GM23338 (cell line): ENCODE measurements around the gene ERC2. TPM values are rescaled to one million over a fixed set of nuclear protein-coding genes. Genes with fewer than 3 reads are reported as not detected.

Source experiments
- ATAC-seq: fragments of 200-7000 bp; cut with Tn5 transposase; 3 replicates; pipeline ENCODE4 v1.9.1; 2020
- DNase-seq: peaks from one replicate; pipeline ENCODE4 v3.0.0-alpha.2; 2015; ENCODE audit warnings: low spot score
- H2AFZ ChIP-seq: fragments of 200-600 bp; sonication (generic); 2 replicates; pipeline ENCODE4 v1.8.0; 2016; ENCODE audit warnings: antibody characterized with exemption, mild to moderate bottlenecking, moderate library complexity
- H3F3A ChIP-seq: fragments of 200-600 bp; sonication (generic); replicated peaks from 2 replicates; pipeline ENCODE4 v1.8.0; 2017; ENCODE audit warnings: antibody characterized with exemption, mixed run types, low read depth
- H3K27ac ChIP-seq: fragments of 200-600 bp; sonication (generic); 2 replicates; pipeline ENCODE4 v1.6.1; 2016; ENCODE audit warnings: low read depth
- H3K27me3 ChIP-seq: fragments of 200-600 bp; sonication (generic); 2 replicates; pipeline ENCODE4 v1.8.0; 2016; ENCODE audit warnings: mild to moderate bottlenecking, mixed run types, moderate library complexity; ENCODE audit not compliant: insufficient read depth
- H3K36me3 ChIP-seq: fragments of 200-600 bp; sonication (generic); 2 replicates; pipeline ENCODE4 v1.8.0; 2016; ENCODE audit warnings: mild to moderate bottlenecking; ENCODE audit not compliant: insufficient read depth
- H3K4me1 ChIP-seq: fragments of 200-600 bp; sonication (generic); 2 replicates; pipeline ENCODE4 v1.8.0; 2016; ENCODE audit warnings: mild to moderate bottlenecking, moderate library complexity; ENCODE audit not compliant: insufficient read depth
- H3K4me2 ChIP-seq: fragments of 200-600 bp; sonication (generic); 2 replicates; pipeline ENCODE4 v1.7.1; 2017; ENCODE audit warnings: mixed run types
- H3K4me3 ChIP-seq: fragments of 200-600 bp; sonication (generic); 2 replicates; pipeline ENCODE4 v1.6.1; 2016; ENCODE audit warnings: mixed run types
- H3K79me2 ChIP-seq: fragments of 200-600 bp; sonication (generic); replicated peaks from 2 replicates; pipeline ENCODE4 v1.8.0; 2017; ENCODE audit warnings: mild to moderate bottlenecking; ENCODE audit not compliant: insufficient read depth
- H3K9me2 ChIP-seq: fragments of 200-600 bp; sonication (generic); 2 replicates; pipeline ENCODE4 v1.8.0; 2017; ENCODE audit not compliant: insufficient read depth
- H4K20me1 ChIP-seq: fragments of 200-600 bp; sonication (generic); replicated peaks from 2 replicates; pipeline ENCODE4 v1.8.0; 2017; ENCODE audit warnings: mild to moderate bottlenecking; ENCODE audit not compliant: insufficient read depth
- H3K27ac Mint-ChIP-seq: 2 replicates; pipeline ENCODE4 v1.8.0; 2020; ENCODE audit warnings: inconsistent platforms, mild to moderate bottlenecking, moderate library complexity, mixed read lengths
- H3K27me3 Mint-ChIP-seq: 3 replicates; pipeline ENCODE4 v1.8.0; 2022; ENCODE audit warnings: low read depth, mild to moderate bottlenecking, moderate library complexity, mixed read lengths, inconsistent platforms; ENCODE audit not compliant: insufficient read depth, poor library complexity
- H3K36me3 Mint-ChIP-seq: 3 replicates; pipeline ENCODE4 v1.8.0; 2021; ENCODE audit warnings: low read depth, mild to moderate bottlenecking, inconsistent platforms, moderate library complexity, mixed read lengths
- H3K4me1 Mint-ChIP-seq: 3 replicates; pipeline ENCODE4 v1.8.0; 2020; ENCODE audit warnings: mild to moderate bottlenecking, inconsistent platforms, mixed read lengths
- H3K4me3 Mint-ChIP-seq: 3 replicates; pipeline ENCODE4 v1.8.0; 2021; ENCODE audit warnings: moderate library complexity, mild to moderate bottlenecking, inconsistent platforms, mixed read lengths
- H3K9me3 Mint-ChIP-seq: 3 replicates; pipeline ENCODE4 v1.8.0; 2020; ENCODE audit warnings: moderate library complexity, mild to moderate bottlenecking, inconsistent platforms, mixed read lengths
- EZH2 ChIP-seq: fragments of 200-600 bp; sonication (generic); IDR thresholded peaks from one replicate; pipeline ENCODE4 v1.8.0; 2017; ENCODE audit warnings: antibody characterized with exemption, mild to moderate bottlenecking, low read depth; ENCODE audit not compliant: unreplicated experiment
- JUNB ChIP-seq: IDR thresholded peaks from one replicate; pipeline ENCODE4 v1.6.1; 2016; ENCODE audit warnings: antibody characterized with exemption; ENCODE audit not compliant: unreplicated experiment
- NANOG ChIP-seq: IDR thresholded peaks from 2 replicates; pipeline ENCODE4 v1.6.1; 2016; ENCODE audit warnings: antibody characterized with exemption, borderline replicate concordance
- POLR2AphosphoS5 ChIP-seq: IDR thresholded peaks from 2 replicates; pipeline ENCODE4 v1.6.1; 2016; ENCODE audit warnings: antibody characterized with exemption, low read depth
- ZNF114 ChIP-seq: fragments of 250-450 bp; sonication (Bioruptor Pico); IDR thresholded peaks from 2 replicates; pipeline ENCODE4 v1.5.0; 2020; ENCODE audit warnings: mild to moderate bottlenecking, moderate library complexity
- ZNF331 ChIP-seq: fragments of 250-450 bp; sonication (Bioruptor Pico); IDR thresholded peaks from 2 replicates; pipeline ENCODE4 v1.5.0; 2020; ENCODE audit warnings: low read depth, mild to moderate bottlenecking, moderate library complexity
- polyA plus RNA-seq: library from polyadenylated mRNA; unstranded; fragments of >200 nt; fragmentation: Nextera tagmentation; extraction: Ambion mirVana; gene quantifications from 2 replicates; pipeline ENCODE4 v1.2.1, GENCODE V29; 2016
- total RNA-seq: library from RNA; depleted of rRNA; stranded (reverse); fragments of >200 nt; shearing (Covaris generic); gene quantifications from 2 replicates; pipeline ENCODE4 v1.2.3, GENCODE V29; 2014
- TF ChIP-seq, protein P1 (sequence below): fragments of 250-450 bp; sonication (Bioruptor Pico); IDR thresholded peaks from 2 replicates; pipeline ENCODE4 v1.5.0; 2020; ENCODE audit warnings: mild to moderate bottlenecking, moderate library complexity

Gene ERC2
- total and polyA plus RNA-seq, 2 experiments from 2014 or later, result 11.8 to 13.7 TPM

- H3K27ac Mint-ChIP-seq, result no peak overlapping the region
- H3K27me3 Mint-ChIP-seq, result peaks cover 16% of the 10 kb centered on the region
- Histone ChIP-seq H3K79me2 (no peaks in the 10 kb centered on the region), H3K9me2 (no peaks in the 10 kb centered on the region), H3F3A (no peaks in the 10 kb centered on the region), H3K4me1 (peaks cover 8% of the 10 kb centered on the region; the same call in 1 of the 2 replicates), H4K20me1 (no peaks in the 10 kb centered on the region), H3K4me2 (no peak overlapping the region), H3K4me3 (no peak overlapping the region), H2AFZ (no peak overlapping the region), H3K36me3 (no peaks in the 10 kb centered on the region), H3K27ac (no peak overlapping the region), H3K27me3 (peaks cover 32% of the 10 kb centered on the region)
- H3K4me1 Mint-ChIP-seq, result peaks cover 9% of the 10 kb centered on the region
- ATAC-seq (no peak), DNase-seq (no peak)
- TF ChIP-seq ZNF331 (CRISPR knock-in tag) (no peak), JUNB (no peak), ZNF114 (CRISPR knock-in tag) (no peak), POLR2AphosphoS5 (no peak)
- TF ChIP-seq, protein P1, sequence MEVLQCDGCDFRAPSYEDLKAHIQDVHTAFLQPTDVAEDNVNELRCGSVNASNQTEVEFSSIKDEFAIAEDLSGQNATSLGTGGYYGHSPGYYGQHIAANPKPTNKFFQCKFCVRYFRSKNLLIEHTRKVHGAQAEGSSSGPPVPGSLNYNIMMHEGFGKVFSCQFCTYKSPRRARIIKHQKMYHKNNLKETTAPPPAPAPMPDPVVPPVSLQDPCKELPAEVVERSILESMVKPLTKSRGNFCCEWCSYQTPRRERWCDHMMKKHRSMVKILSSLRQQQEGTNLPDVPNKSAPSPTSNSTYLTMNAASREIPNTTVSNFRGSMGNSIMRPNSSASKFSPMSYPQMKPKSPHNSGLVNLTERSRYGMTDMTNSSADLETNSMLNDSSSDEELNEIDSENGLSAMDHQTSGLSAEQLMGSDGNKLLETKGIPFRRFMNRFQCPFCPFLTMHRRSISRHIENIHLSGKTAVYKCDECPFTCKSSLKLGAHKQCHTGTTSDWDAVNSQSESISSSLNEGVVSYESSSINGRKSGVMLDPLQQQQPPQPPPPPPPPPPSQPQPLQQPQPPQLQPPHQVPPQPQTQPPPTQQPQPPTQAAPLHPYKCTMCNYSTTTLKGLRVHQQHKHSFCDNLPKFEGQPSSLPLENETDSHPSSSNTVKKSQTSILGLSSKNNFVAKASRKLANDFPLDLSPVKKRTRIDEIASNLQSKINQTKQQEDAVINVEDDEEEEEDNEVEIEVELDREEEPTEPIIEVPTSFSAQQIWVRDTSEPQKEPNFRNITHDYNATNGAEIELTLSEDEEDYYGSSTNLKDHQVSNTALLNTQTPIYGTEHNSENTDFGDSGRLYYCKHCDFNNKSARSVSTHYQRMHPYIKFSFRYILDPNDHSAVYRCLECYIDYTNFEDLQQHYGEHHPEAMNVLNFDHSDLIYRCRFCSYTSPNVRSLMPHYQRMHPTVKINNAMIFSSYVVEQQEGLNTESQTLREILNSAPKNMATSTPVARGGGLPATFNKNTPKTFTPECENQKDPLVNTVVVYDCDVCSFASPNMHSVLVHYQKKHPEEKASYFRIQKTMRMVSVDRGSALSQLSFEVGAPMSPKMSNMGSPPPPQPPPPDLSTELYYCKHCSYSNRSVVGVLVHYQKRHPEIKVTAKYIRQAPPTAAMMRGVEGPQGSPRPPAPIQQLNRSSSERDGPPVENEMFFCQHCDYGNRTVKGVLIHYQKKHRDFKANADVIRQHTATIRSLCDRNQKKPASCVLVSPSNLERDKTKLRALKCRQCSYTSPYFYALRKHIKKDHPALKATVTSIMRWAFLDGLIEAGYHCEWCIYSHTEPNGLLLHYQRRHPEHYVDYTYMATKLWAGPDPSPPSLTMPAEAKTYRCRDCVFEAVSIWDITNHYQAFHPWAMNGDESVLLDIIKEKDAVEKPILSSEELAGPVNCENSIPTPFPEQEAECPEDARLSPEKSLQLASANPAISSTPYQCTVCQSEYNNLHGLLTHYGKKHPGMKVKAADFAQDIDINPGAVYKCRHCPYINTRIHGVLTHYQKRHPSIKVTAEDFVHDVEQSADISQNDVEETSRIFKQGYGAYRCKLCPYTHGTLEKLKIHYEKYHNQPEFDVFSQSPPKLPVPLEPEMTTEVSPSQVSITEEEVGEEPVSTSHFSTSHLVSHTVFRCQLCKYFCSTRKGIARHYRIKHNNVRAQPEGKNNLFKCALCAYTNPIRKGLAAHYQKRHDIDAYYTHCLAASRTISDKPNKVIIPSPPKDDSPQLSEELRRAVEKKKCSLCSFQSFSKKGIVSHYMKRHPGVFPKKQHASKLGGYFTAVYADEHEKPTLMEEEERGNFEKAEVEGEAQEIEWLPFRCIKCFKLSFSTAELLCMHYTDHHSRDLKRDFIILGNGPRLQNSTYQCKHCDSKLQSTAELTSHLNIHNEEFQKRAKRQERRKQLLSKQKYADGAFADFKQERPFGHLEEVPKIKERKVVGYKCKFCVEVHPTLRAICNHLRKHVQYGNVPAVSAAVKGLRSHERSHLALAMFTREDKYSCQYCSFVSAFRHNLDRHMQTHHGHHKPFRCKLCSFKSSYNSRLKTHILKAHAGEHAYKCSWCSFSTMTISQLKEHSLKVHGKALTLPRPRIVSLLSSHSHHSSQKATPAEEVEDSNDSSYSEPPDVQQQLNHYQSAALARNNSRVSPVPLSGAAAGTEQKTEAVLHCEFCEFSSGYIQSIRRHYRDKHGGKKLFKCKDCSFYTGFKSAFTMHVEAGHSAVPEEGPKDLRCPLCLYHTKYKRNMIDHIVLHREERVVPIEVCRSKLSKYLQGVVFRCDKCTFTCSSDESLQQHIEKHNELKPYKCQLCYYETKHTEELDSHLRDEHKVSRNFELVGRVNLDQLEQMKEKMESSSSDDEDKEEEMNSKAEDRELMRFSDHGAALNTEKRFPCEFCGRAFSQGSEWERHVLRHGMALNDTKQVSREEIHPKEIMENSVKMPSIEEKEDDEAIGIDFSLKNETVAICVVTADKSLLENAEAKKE, result no peak
- no peaks in the 10 kb centered on the region for H3K9me3 Mint-ChIP-seq
- no peak overlapping the region for H3K4me3 Mint-ChIP-seq
- H3K36me3 Mint-ChIP-seq, result no peaks in the 10 kb centered on the region
Measured at GRCh38 chr3:55494976-55495375, 973.3 kb downstream of the ERC2 start.

DNA sequence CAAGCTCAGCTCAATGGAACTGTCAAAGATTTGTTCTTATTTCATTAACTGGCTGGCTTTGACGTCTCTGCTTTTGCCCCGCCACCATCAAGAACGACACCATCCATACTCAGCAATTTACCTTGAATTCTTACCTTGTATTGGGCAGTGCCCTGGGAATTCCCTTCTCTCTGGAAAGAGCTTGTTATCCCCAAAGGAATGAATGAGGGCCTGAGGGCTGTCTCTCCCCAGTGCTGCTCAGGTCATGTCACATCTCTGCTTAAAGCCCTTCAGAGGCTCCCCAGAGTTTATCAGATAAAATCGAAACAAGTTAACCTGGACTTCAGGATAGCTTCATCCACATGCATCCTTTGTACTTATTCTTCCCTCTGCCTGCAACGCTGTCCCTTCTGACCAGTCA lies 975.3 kb downstream of the ERC2 start:
- Mint-ChIP-seq H3K27ac (no peak overlapping the region), H3K36me3 (no peaks in the 10 kb centered on the region), H3K9me3 (no peaks in the 10 kb centered on the region), H3K4me1 (peaks cover 21% of the 10 kb centered on the region), H3K27me3 (peaks cover 34% of the 10 kb centered on the region), H3K4me3 (no peak overlapping the region)
- Histone ChIP-seq H3K27me3 (peaks cover 47% of the 10 kb centered on the region), H3K9me2 (no peaks in the 10 kb centered on the region), H3K36me3 (no peaks in the 10 kb centered on the region), H3K4me1 (peaks cover 15% of the 10 kb centered on the region; the same call in 1 of the 2 replicates), H3F3A (no peaks in the 10 kb centered on the region), H3K4me2 (no peak overlapping the region), H4K20me1 (no peaks in the 10 kb centered on the region), H3K4me3 (no peak overlapping the region), H3K27ac (no peak overlapping the region), H3K79me2 (no peaks in the 10 kb centered on the region), H2AFZ (no peak overlapping the region)
- TF ChIP-seq NANOG, result no peak
- no peak for TF ChIP-seq ZNF331 (CRISPR knock-in tag)
- no peak for TF ChIP-seq EZH2
- TF ChIP-seq POLR2AphosphoS5, result no peak
- no peak for ATAC-seq
- DNase-seq, result no peak
